Dedifferentiated amniotic fluid mesenchymal stem cell (primary cell): ENCODE data around the gene ARHGEF7.
"Not testable (repeated sequence)": the region's sequence is repeated elsewhere in the genome, so short reads cannot be mapped to it uniquely, and the experiment has no call there.

Experiments
- DNase-seq: peaks from one replicate; pipeline ENCODE4 v3.0.0-alpha.2; 2016; ENCODE audit errors: extremely low spot score

The ARHGEF7 gene

DNA sequence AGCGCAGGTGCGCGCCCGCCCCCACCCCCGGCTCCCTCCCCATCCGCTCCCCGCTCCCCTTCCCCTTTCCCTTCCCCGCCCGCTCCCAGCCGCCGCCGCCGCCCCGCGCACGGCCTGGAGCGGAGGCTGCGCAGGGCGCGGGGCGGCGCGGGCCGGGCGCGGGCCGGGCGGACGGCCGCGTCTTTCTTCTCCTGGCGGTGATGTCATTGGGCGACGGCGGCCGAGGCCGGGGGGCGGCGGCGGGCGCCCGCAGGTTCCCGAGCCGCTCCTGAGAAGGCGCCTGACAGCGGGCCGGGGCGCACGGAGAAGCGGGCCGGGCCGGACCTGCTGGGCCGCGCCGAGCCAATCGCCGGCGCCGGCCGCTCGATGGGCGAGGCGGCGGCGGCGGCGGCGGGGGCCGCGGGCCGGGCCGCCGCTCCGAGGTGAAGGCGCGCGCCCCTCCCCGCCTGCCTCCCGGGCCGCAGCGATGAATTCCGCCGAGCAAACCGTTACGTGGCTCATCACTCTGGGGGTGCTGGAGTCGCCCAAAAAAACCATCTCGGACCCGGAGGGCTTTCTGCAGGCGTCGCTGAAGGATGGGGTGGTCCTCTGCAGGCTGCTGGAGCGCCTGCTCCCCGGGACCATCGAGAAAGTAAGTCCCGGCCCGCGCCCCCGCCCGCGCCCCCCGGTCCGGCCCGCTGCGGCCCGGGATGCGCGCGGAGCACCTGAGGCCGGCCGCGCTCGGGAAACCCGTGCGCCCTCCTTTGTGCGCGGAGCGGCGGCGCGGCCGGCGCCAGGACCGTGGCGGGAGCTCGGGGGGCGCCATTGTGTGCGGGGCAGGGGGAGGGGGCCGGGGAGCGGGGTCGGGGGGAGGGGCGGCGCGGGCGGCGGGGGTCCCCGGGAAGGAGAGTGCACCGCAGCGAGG is at the start of gene ARHGEF7:
ARHGEF7 (plus strand) TSS at position 250 of the 904 bp plus-strand sequence; CDS start at position 467, 217 bp downstream.
- no peak for DNase-seq

DNA sequence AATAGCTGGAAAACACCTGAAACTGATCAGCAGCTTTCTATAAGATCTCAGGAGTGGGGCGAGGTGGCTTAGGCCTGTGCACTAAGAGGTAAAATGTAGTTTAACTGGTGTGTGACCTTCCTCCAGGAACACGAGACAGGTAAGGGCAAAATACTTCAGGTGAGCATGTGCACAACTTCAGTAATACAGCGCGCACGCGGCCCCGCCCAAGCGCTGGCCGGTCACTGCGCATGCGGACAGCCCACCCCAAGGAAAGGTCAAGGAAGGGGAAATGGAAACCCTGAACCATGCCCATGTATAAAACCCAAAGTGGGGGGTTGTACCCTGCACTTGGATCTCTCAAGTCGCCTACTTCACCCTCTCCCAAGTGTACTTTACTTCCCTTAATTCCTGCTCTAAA is 49.4 kb upstream of the ARHGEF7 start:
- no peak for DNase-seq

GRCh38 chr13:111066544-111066943 is 48.6 kb upstream of the ARHGEF7 start:
- DNase-seq: no peak

DNA sequence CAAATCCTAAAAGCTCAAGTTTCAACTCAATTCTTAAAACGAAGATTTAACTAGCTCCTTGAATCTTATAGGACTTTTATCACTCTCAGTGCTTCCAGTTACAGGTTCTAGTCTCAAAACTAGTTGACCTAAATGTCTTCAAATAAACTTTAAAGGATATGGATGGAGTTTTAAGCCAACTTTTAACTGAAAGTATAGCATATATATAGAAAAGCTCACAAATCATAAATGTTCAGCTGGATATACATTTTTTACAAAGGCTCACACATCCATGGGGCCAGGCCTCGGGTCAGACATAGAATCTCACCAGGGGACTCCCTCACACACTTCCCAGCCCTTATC is 47.1 kb upstream of the ARHGEF7 start:
- DNase-seq: no peak

DNA sequence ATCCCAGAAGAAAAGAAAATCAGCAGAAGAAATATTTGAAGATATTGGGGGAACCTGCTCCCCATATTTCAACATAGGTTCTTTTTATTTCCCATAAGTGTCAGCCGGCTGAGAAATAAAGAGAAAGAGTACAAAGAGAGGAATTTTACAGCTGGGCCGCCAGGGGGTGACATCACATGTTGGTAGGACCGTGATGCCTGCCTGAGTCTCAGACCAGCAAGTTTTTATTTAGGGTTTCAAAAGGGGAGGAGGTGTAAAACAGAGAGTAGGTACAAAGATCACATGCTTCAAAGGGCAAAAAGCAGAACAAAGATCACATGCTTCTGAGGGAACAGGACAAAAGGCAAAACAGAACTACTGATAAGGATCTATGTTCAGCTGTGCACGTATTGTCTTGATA is 44.0 kb upstream of the ARHGEF7 start:
- not testable (repeated sequence) for DNase-seq

GRCh38 chr13:111071526-111071925 is 43.6 kb upstream of the ARHGEF7 start:
- not testable (repeated sequence) for DNase-seq

DNA sequence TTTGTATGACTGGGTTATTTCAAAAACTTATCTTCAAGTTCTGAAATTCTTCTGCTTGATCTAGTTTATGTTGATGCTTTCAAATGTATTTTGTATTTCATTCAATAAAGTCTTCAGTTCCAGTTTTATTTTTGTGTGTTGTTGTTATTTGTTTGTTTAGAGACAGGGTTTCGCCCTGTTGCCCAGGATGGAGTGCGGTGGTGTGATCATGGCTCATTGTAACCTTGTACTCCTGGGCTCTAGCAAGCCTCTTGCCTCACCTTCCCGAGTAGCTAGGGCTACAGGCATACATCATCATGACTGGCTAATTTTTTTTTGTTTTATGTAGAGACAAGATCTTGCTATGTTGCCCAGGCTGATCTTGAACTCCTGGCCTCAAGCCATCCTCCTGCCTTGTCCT is 40.3 kb upstream of the ARHGEF7 start:
- no peak for DNase-seq

DNA sequence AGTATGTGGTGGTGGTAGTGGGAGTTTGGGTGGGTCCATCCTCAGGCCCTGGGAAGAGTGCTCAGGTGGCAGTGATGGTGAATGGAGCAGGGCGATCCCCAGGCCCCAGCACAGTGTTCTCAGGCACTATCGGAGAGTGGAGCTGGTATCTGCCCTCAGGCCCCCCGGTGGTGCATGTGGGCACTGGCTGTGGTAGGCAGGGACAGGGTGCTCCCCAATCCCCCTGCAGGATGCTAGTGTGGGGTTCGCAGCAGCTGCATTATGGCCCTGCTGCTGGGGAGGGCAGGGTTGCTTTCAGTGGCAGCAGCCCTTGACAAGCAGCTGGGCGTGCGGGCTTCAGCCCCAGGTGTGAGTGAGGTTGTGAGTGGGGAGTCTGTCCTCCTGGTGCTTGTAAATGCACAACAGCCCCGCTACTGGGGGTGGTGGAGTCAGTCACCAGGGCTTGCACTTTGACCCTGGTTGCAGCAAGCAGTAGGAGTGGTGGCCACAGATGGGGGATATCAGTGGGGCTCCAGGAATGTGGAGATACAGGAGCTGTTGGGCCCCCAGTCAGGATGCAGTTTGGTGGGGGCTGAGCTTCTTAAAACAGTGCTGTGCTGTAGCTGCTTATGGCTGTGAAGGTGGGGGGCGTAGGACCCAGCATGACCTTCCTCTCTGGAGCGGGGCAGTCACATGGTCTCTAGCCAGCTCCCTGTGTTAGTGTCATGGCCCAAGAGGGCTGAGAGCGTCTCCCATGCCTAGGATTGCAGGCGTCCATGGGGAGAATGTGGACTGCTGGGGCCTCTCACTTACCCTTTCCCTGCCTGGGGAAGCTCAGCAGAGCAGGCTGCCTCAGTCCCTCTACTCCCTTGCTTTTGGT is 38.7 kb upstream of the ARHGEF7 start:
- no peak for DNase-seq

GRCh38 chr13:111079375-111079774 is 35.7 kb upstream of the ARHGEF7 start:
- DNase-seq: no peak

- DNase-seq: no peak
Observed at GRCh38 chr13:111080642-111081041, 34.5 kb upstream of the ARHGEF7 start.

- DNase-seq: no peak
Observed at GRCh38 chr13:111082240-111082639, 32.9 kb upstream of the ARHGEF7 start.

DNA sequence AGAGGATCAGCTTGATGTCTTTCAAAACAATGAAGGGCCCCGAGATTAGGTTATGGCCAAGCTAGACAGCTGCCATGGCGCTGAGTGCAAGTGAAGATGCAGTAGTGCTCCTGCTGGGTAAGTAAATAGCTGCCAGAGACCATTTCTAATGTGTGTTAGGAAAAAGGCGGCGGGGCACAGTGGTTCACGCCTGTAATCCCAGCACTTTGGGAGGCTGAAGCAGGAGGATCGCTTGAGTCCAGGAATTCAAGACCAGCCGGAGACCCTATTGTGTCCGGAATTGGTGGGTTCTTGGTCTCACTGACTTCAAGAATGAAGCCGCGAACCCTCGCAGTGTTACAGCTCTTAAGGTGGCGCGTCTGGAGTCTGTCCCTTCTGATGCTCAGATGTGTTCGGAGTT is 32.3 kb upstream of the ARHGEF7 start:
- not testable (repeated sequence) for DNase-seq

DNA sequence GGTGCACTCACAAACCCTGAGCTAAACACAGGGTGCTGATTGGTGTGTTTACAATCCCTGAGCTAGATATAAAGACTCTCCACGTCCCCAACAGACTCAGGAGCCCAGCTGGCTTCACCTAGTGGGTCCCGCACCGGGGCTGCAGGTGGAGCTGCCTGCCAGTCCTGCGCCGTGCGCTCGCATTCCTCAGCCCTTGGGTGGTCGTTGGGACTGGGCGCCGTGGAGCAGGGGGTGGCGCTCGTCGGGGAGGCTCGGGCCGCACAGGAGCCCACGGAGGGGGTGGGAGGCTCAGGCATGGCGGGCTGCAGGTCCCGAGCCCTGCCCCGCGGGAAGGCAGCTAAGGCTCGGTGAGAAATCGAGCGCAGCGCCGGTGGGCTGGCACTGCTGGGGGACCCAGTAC is 31.4 kb upstream of the ARHGEF7 start:
- not testable (repeated sequence) for DNase-seq

DNA sequence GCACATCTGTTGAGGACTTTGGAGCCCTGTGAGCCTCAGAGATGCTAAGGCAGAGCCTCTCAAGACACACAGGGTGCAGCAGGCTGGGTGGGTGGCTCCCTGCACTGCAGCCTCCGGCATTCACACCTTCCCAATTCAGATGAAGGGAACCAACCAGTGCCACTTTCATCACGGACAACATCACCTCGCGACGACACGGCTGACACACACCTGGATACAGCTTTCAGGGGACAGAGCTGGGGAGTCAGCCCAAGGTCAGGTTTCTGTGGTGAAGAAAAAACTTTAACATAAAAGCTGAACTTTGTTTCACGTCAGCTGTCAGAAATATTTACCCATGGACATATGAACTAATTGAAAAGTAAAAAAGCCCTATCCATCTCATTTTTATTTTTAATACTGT is 24.9 kb upstream of the ARHGEF7 start:
- no peak for DNase-seq

DNA sequence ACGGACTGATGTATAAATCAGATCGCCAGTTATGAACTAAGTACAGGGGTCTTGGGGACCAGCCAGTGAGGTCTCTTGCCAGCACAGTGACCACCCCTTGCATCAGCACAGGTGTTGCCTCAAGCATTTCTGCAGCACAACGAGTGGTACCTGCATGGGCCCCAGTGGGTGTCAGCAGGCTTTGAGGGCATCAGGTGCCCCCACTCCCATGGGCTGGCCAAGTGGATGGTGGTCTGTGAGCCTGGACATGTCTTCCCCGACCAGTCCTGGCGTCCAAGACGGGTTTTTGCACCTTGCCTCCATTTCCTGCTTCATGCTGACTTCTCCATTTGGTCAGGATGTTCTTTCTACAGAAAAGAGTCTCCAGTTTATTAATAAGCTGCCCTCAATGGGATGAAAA is 22.4 kb upstream of the ARHGEF7 start:
- no peak for DNase-seq

DNA sequence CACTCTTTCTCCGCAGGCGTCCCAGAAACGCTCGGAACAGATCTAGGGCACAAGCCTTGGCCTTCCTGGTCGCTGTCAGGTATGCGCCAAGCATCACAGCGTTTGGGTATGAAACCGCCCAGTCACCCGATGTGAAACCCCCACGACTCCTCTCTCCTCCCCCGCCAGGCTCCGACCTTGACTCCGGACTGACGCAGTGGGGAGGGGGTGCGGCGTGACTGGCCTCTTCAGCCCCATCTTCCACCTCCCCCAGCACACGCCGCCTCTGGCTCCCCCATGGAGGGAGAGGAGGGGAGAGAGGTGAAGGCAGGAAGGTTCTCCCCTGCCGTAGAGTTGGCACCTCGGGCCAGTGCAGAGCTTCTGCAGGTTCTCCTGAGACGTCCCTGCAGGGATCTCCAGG is 22.0 kb upstream of the ARHGEF7 start:
- DNase-seq: no peak

- no peak for DNase-seq
Observed at GRCh38 chr13:111093634-111094033, 21.5 kb upstream of the ARHGEF7 start.

GRCh38 chr13:111095031-111095840 is 19.9 kb upstream of the ARHGEF7 start:
- no peak for DNase-seq

- DNase-seq: no peak
Observed at GRCh38 chr13:111095911-111096501, 19.1 kb upstream of the ARHGEF7 start.

DNA sequence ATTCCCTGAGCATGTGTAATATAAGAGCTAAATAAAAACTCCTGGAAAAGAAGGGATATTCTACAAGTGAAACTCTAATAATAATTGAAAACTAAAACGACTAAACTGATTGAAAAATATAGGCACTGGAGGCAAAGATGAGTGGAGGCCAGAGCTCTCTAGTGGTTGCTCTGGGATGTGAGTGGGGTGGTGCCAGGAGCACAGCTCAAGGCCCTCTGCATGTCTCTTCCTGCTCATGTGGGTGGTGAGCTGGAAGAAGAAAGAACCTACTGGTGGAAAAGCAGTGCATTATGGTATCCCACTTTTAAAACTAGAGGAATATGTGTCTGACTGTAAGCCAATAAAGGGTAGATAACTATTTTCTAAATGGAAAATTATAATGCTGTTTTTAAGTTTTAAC is 15.8 kb upstream of the ARHGEF7 start:
- no peak for DNase-seq

DNA sequence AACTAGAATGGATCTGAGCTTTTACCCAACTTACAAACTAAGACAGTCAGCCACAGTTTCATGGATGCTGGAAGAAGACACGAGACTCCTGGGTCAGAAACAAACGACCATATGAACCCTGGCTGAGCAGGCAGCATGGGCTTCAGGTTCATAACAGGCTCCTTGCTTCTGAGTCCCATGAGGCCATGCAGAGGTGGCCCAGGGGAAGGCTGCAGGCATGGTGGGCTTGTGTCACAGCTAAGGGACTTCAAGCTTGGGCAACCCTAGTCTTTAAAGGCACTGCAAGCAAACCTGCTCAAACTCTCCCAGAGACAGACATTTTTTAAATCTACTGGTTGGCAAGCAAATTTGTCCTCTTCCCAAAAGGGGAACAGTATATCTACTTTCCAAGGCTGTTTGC is 5.1 kb upstream of the ARHGEF7 start:
- no peak for DNase-seq
